DOHH2 (cell line): ENCODE data around the gene FRMPD4.

Source experiments
- EZH2phosphoT487 ChIP-seq: fragments of 200-600 bp; sonication (generic); IDR thresholded peaks from 2 replicates; pipeline ENCODE4 v1.6.1; 2017; ENCODE audit warnings: borderline replicate concordance, mild to moderate bottlenecking, antibody characterized with exemption, low read length, moderate library complexity, mixed read lengths
- TF ChIP-seq, protein P1 (sequence below): fragments of 200-600 bp; sonication (generic); IDR thresholded peaks from one replicate; pipeline ENCODE4 v1.5.1; 2014; ENCODE audit warnings: antibody characterized with exemption, mild to moderate bottlenecking, low read depth, low read length; ENCODE audit not compliant: poor library complexity, severe bottlenecking

DNA sequence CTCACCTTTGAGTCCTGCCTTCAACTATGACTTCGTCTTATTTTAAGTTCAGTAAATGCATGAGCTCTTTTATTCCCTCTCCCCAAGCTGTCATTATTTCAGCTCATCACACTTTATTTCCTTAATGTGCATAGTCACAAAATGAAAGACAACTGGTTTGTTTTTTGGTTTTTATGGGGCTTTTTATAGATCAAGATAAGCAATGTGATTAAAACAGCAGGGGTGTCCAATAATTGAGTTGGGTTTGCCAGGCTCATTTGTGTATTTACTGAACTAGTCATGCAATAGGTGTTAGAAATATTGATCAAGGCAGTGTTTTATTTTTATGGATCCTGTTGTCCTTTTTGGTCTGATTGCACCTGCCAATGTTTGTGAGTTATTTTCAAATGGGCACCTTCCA lies 102.2 kb downstream of the FRMPD4 start:
- TF ChIP-seq, protein P1, sequence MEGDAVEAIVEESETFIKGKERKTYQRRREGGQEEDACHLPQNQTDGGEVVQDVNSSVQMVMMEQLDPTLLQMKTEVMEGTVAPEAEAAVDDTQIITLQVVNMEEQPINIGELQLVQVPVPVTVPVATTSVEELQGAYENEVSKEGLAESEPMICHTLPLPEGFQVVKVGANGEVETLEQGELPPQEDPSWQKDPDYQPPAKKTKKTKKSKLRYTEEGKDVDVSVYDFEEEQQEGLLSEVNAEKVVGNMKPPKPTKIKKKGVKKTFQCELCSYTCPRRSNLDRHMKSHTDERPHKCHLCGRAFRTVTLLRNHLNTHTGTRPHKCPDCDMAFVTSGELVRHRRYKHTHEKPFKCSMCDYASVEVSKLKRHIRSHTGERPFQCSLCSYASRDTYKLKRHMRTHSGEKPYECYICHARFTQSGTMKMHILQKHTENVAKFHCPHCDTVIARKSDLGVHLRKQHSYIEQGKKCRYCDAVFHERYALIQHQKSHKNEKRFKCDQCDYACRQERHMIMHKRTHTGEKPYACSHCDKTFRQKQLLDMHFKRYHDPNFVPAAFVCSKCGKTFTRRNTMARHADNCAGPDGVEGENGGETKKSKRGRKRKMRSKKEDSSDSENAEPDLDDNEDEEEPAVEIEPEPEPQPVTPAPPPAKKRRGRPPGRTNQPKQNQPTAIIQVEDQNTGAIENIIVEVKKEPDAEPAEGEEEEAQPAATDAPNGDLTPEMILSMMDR, result no peak
- TF ChIP-seq EZH2phosphoT487, result no peak
